HG02623 (cell line): ENCODE measurements around the gene KRT81.
"Not testable (repeated sequence)": the region's sequence is repeated elsewhere in the genome, so short reads cannot be mapped to it uniquely, and the experiment has no call there.

ENCODE experiments used
- ATAC-seq: cut with Tn5 transposase; IDR thresholded peaks from one replicate; pipeline ENCODE4 v1.9.1; 2021; ENCODE audit warnings: moderate library complexity; ENCODE audit not compliant: unreplicated experiment

The KRT81 gene

GRCh38 chr12:52318241-52318990 lies 27.1 kb upstream of the KRT81 start:
- ATAC-seq, result no peak

DNA sequence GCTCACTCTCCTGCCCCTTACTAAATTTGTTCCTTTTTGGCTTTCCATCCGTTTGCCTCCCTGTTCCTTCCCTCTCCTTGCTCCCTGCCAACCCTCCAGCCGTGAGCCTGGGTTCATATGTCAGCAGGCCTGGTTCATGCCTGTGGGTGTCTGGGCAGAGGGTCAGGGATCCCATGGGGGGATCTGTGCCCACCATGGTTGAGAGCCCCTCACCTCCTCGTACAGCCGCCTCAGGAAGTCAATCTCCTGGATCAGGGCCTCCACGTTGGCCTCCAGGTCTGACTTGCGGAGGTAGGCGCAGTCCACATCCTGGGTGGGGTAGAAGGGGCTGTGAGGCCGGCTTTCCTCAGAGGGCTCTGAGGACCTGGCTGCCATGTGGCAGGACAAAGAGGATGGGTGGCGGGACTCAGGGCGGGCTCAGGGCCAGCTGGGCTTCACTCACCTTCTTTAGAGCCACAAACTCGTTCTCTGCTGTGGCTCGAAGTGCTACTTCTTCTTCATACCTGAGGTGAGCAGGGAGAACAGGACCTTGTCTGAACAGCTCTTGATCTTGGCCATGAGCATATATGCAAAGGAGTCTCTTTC lies 26.2 kb upstream of the KRT81 start:
- ATAC-seq, result no peak

GRCh38 chr12:52316701-52317100 lies 25.4 kb upstream of the KRT81 start:
- ATAC-seq, result no peak

DNA sequence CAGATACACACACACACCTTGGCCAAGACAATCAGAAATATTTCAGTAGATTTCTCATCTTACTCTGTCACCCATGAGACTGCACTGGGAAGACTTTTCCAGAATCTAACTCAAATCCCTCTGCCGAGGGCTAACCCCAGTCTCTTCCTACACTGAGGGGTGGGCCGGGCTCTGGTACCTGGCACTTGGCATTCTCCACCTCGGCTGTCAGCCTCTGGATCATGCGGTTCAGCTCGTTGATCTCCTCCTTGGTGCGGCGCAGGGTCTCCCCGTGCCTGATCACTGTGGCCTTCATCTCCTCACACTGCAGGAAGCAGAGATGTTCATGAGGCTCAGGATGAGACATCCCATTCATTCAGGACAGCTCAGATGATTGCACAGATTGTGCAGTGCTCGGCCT lies 25.0 kb upstream of the KRT81 start:
- ATAC-seq, result no peak

GRCh38 chr12:52315721-52316120 lies 24.4 kb upstream of the KRT81 start:
- not testable (repeated sequence) for ATAC-seq

DNA sequence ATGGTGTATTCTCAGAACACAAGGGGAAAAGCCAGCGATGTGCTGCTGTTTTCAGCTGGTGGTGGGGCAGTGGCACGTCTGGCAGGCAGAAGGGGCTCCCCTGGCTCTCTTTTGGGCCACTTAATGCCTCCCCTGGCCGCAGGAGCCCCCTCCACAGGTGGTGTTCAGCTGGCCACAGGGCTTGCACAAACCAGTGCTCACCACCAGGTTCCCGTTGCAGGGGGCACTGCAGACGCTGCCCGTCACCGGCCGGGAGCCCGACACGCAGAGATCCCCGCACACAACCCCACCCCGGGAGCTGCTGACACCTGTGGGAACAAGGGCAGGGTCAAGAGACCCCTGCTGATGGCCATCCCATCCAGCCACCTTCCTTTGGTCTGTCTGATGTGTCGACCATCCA lies 23.2 kb upstream of the KRT81 start:
- ATAC-seq, result no peak

- ATAC-seq, result no peak
Measured at GRCh38 chr12:52313926-52314325, 22.6 kb upstream of the KRT81 start.

GRCh38 chr12:52313461-52313860 lies 22.1 kb upstream of the KRT81 start:
- ATAC-seq, result no peak

GRCh38 chr12:52312086-52312485 lies 20.8 kb upstream of the KRT81 start:
- no peak for ATAC-seq

DNA sequence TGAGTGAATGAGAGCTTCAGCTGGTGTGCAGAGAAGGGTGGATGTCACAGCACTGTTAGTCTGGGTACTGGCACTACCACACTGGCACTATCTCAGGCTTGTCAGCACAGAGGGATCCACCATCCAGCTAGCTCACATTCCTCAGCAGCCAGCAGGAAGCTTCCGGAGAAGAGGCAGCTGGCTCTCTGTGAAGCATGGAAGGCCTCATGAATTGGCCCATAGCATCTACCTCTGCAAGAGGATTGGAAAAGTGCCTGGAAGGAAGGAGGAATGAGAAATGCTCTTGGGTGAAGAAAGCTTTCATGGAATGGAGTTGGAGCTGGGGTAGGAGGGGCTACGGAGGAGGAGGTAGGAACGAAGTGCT lies 19.9 kb upstream of the KRT81 start:
- ATAC-seq, result no peak

DNA sequence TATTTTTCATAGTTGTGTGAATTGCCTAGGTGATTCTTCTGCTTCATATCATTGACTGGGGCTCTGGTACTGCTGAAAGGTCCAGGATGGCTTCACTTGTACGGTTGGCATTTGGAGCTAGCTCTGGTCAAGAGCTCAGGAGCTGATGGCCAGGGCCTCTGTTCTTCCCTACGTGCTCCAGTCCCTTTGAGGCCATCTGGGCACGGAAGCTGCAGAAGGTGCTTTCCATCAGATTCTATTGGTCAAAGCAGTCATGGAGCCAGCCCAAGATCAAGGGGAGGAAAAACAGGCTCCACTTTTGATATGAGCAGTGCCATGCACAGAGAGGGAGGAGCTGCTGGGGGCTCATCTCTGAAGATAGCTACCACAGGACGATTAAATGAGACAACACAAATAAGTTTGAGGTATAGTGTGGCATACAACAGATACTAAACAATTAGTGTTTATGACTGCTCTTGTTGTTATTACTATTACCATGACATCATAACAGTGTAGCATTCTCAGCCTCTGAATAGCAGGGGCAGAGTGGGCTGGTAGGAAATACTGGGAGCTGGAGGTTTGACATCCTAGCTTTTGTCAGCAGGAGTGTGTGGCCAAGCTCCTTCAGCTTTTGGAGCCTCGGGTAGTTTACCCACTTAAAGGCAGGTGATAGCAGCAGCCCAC lies 19.4 kb upstream of the KRT81 start:
- ATAC-seq, result no peak

DNA sequence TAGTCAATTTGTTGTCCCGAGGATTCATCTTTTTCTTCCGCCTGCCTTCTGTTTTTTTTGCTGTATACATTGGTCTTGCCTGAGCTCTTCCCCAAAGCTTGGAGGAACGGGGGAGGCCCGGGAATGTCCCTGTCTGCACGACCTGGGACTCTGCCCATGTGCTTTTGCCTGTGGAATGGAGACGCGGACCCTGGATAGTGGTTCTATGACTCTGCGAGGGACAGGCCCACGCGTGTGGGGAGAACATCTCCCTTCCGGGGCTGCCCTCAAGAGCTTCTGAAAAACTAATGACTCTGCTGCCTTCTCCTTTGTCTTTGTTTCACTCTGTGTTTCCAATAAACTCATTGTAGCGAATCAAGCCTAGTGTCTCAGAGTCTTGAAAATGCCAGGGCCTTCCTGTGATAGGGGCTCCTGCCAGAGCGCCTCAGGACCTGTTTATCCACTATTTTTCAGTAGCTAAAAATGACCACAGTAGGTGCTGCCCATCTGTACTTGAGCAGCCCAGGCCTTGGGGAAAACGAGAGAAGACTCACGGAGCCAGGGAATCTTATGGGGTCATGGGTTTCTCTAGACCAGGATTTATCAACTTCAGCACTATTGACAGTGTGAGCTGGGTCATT lies 17.6 kb upstream of the KRT81 start:
- no peak for ATAC-seq

GRCh38 chr12:52307836-52308805 lies 16.8 kb upstream of the KRT81 start:
- no peak for ATAC-seq

- no peak for ATAC-seq
Measured at GRCh38 chr12:52306731-52307130, 15.4 kb upstream of the KRT81 start.

DNA sequence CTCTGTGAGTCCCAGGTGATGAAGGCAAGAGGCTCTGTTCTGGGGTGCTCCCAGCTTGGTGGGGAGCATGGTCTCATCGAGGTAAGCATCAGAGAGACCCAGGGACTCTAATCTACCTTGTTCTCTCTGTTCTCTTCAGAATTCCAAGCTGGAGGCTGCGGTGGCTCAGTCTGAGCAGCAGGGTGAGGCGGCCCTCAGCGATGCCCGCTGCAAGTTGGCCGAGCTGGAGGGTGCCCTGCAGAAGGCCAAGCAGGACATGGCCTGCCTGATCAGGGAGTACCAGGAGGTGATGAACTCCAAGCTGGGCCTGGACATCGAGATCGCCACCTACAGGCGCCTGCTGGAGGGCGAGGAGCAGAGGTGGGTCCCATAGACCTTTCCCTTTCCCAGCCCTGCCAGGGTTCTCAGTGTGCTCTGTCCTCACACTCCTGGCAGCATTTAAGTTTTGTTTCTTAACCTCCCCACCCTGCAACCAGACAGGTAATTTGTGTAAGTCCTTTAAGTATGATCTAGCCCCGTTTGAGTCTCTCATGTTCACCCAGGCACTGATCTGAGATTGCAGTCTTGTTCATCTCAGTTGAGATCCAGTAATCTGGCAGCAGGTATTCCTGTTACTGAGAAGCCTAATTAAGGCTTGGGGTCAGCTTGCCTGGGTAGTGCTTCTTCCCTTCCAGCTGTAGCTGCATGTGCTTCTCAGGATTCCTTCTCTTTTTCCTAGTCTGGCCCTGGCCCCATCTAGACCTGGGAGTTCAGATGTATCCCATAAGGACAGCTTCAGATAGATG lies 14.8 kb upstream of the KRT81 start:
- ATAC-seq, result no peak

GRCh38 chr12:52304941-52305411 lies 13.6 kb upstream of the KRT81 start:
- ATAC-seq, result not testable (repeated sequence)

GRCh38 chr12:52302242-52302914 lies 11.0 kb upstream of the KRT81 start:
- ATAC-seq, result not testable (repeated sequence)

GRCh38 chr12:52301721-52302120 lies 10.4 kb upstream of the KRT81 start:
- not testable (repeated sequence) for ATAC-seq
